SU-DHL-6 (cell line): ENCODE measurements around the gene TMEM131L.

Experiments used
- EZH2phosphoT487 ChIP-seq: fragments of 200-600 bp; sonication (generic), shearing (Covaris generic); conservative IDR thresholded peaks from 2 replicates; pipeline ENCODE4 v1.6.1; 2018; ENCODE audit warnings: mild to moderate bottlenecking, antibody characterized with exemption, low read length, moderate library complexity, mixed read lengths
- TF ChIP-seq, protein P1 (sequence below): fragments of 200-600 bp; sonication (generic); IDR thresholded peaks from one replicate; pipeline ENCODE4 v1.5.1; 2017; ENCODE audit warnings: antibody characterized with exemption, mild to moderate bottlenecking, low read length, moderate library complexity; ENCODE audit not compliant: insufficient read depth, poor library complexity, severe bottlenecking

- TF ChIP-seq, protein P1, sequence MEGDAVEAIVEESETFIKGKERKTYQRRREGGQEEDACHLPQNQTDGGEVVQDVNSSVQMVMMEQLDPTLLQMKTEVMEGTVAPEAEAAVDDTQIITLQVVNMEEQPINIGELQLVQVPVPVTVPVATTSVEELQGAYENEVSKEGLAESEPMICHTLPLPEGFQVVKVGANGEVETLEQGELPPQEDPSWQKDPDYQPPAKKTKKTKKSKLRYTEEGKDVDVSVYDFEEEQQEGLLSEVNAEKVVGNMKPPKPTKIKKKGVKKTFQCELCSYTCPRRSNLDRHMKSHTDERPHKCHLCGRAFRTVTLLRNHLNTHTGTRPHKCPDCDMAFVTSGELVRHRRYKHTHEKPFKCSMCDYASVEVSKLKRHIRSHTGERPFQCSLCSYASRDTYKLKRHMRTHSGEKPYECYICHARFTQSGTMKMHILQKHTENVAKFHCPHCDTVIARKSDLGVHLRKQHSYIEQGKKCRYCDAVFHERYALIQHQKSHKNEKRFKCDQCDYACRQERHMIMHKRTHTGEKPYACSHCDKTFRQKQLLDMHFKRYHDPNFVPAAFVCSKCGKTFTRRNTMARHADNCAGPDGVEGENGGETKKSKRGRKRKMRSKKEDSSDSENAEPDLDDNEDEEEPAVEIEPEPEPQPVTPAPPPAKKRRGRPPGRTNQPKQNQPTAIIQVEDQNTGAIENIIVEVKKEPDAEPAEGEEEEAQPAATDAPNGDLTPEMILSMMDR: no peak
- no peak for TF ChIP-seq EZH2phosphoT487
Measured at GRCh38 chr4:153579872-153580271, 113.7 kb downstream of the TMEM131L start.
